Thymus (tissue), 14 donors: ENCODE data around the gene ZSCAN29. TPM values are rescaled to one million over a fixed set of nuclear protein-coding genes. Genes with fewer than 3 reads are reported as not detected.
A peak's percentile ranks its signal among the peaks of the same experiment; 100 is the strongest.

Experiments
- DNase-seq, 9 donors: peaks; one replicate each; pipeline ENCODE4 v3.0.0-alpha.2; 2013; ENCODE audit warnings: low spot score in 9 of 9, low read depth in 6 of 9, missing footprints in 1 of 9
- H3K27ac ChIP-seq, 2 donors: one replicate each; pipeline ENCODE4 v1.5.1; 2013; ENCODE audit warnings: control low read depth in 1 of 2, low read depth in 1 of 2, low read length in 1 of 2, mild to moderate bottlenecking in 1 of 2, moderate library complexity in 1 of 2
- H3K27me3 ChIP-seq, 2 donors: one replicate each; pipeline ENCODE4 v1.5.1; 2013; ENCODE audit warnings: low read length in 1 of 2; ENCODE audit not compliant: control insufficient read depth in 2 of 2, insufficient read depth in 1 of 2
- H3K36me3 ChIP-seq, 2 donors: one replicate each; pipeline ENCODE4 v1.5.1; 2013; ENCODE audit warnings: low read length in 1 of 2, mild to moderate bottlenecking in 1 of 2, moderate library complexity in 1 of 2; ENCODE audit not compliant: control insufficient read depth in 2 of 2, insufficient read depth in 2 of 2
- H3K4me1 ChIP-seq, 2 donors: one replicate each; pipeline ENCODE4 v1.5.1; 2013; ENCODE audit warnings: low read length in 2 of 2; ENCODE audit not compliant: control insufficient read depth in 2 of 2, insufficient read depth in 2 of 2
- H3K4me3 ChIP-seq, 2 donors: one replicate each; pipeline ENCODE4 v1.5.1; 2013; ENCODE audit warnings: low read length in 2 of 2, control low read depth in 1 of 2, mild to moderate bottlenecking in 1 of 2
- H3K9me3 ChIP-seq, 2 donors: one replicate each; pipeline ENCODE4 v1.5.1; 2013; ENCODE audit warnings: low read length in 1 of 2, mild to moderate bottlenecking in 1 of 2; ENCODE audit not compliant: control insufficient read depth in 2 of 2, insufficient read depth in 1 of 2
- WGBS: extraction: QIAGEN DNeasy Blood & Tissue Kit; methylation state at CpG from one replicate; pipeline ENCODE4 v1.1.7; 2013; 5-methylcytosine and 5-hydroxymethylcytosine counted together
- long read RNA-seq, 10 donors: transcript quantifications; one replicate each; lab custom pipeline, GENCODE V29; 2026
- polyA plus RNA-seq: library from polyadenylated mRNA; stranded (reverse); fragments of 200-250 nt; gene quantifications from one replicate; pipeline ENCODE4 v1.2.3, GENCODE V29; 2013
- total RNA-seq: library from RNA; stranded (reverse); fragments of 120-200 nt; gene quantifications from one replicate; pipeline ENCODE4 v1.2.4, GENCODE V29; 2013
- donor health status: healthy.

The ZSCAN29 gene
- total RNA-seq (17.2 TPM), polyA plus RNA-seq (7.8 TPM)
- long read RNA-seq, donor 1, full-length matches to known transcripts = 1 of 1 reads
- long read RNA-seq, donor 1, partial matches to known transcripts = 0 of 1 reads
- long read RNA-seq, donor 1, other reads (novel, unspliced or antisense) = 0 of 1 reads
- long read RNA-seq, donor 2 = 0 reads
- long read RNA-seq, donor 3 = 0 reads
- long read RNA-seq, donor 4 = 0 reads
- long read RNA-seq, donor 5, full-length matches to known transcripts = 1 of 1 reads
- long read RNA-seq, donor 5, partial matches to known transcripts = 0 of 1 reads
- long read RNA-seq, donor 5, other reads (novel, unspliced or antisense) = 0 of 1 reads
- long read RNA-seq, donor 6 = 0 reads
- long read RNA-seq, donor 7 = 0 reads
- long read RNA-seq, donor 8 = 0 reads
- long read RNA-seq, donor 9 = 0 reads
- long read RNA-seq, donor 10, full-length matches to known transcripts = 1 of 1 reads
- long read RNA-seq, donor 10, partial matches to known transcripts = 0 of 1 reads
- long read RNA-seq, donor 10, other reads (novel, unspliced or antisense) = 0 of 1 reads

- Histone ChIP-seq H3K4me1 (peaks cover 20 to 23% of the 10 kb centered on the region in 2 donors), H3K27ac (peak within 1 kb of the TSS; percentile 11 to 27), H3K9me3 (no peaks in the 10 kb centered on the region), H3K4me3 (peak within 1 kb of the TSS; percentile 71 to 85), H3K27me3 (no peaks in the 10 kb centered on the region), H3K36me3 (peaks cover 11 to 12% of the 10 kb centered on the region in 2 donors)
- WGBS = 2% methylated on average over 66 of the region's 66 CpGs
- DNase-seq = peak in 8 of 9 donors; percentile 34 to 82 (median 58)
These were observed at the start of gene ZSCAN29, which contains the start of gene TUBGCP4 for GRCh38 chr15:43370975-43371974. Gene ZSCAN29, minus strand, starts transcription at chr15:43371043. Its CDS starts 1,130 bp downstream, at chr15:43369913. Gene TUBGCP4, plus strand, starts transcription at chr15:43371101. Its CDS starts 254 bp downstream, at chr15:43371355.

DNA sequence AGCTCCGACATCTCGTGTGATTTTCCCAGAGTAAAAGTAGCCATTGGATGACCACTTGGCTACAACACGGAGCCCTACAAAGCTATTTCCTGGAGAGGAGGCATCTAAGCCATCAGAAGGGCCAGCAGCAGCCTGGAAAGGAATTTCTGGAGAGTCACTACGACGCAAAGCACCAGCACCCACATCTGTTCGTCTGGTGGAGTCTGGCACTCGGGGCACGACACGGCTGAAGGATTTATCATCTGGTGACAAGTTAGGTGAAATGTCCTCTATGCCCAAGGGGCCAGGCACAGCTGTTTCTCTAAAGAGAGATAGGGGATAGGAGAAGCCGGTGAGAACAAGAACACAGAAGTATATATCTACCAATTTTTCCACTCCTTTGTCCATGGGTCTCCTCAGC lies 49.6 kb upstream of the ZSCAN29 start:
- Histone ChIP-seq H3K9me3 (no peaks in the 10 kb centered on the region), H3K4me1 (no peaks in the 10 kb centered on the region), H3K36me3 (peaks cover 42 to 55% of the 10 kb centered on the region in 2 donors), H3K27ac (no peak overlapping the region), H3K27me3 (no peaks in the 10 kb centered on the region), H3K4me3 (no peak overlapping the region)
- 98% methylated on average over 10 of the region's 10 CpGs for WGBS
- DNase-seq = no peak

DNA sequence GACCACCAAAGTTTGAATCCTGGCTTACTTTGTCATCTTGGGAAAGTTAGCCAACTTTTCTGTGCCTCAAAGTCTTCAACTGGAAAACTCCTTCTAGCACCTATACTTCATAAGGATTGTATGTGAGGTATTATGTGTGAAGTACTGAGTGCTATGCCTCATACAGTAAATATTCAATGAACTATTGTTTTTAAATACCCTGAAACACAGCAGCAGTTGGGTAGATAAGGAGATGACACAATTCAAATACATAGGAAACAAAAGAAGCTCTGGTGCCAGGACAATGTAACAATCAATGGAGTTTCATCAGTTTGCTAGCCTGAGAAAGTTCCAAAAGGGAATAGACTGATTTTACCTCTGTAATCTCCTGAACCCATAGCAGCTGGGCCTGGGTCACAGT lies 43.4 kb upstream of the ZSCAN29 start:
- no peaks in the 10 kb centered on the region for H3K9me3 ChIP-seq
- H3K4me1 ChIP-seq = no peaks in the 10 kb centered on the region
- no peaks in the 10 kb centered on the region for H3K27me3 ChIP-seq
- peaks cover 40 to 52% of the 10 kb centered on the region in 2 donors for H3K36me3 ChIP-seq
- H3K4me3 ChIP-seq = no peak overlapping the region
- no peak overlapping the region for H3K27ac ChIP-seq
- no peak for DNase-seq

DNA sequence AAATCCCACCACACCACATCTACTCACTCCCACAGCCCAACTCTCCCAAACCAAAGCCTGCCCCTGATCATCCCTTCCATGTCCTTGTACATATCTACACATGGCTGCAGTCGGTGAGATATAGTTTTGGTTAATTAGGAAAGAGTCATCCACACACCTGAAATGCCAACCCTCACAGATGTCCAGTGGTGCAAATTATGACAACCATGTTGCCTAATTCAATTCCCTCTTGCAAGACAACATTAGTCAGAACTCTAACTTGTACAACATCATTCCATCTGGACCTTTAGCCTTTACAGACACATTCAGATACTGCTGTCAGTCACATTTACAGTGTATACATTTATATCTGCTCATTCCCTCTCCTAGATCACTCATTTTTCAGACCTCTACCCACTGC lies 41.3 kb upstream of the ZSCAN29 start:
- H3K9me3 ChIP-seq = no peaks in the 10 kb centered on the region
- no peak overlapping the region for H3K27ac ChIP-seq
- no peak for DNase-seq
- H3K4me1 ChIP-seq = no peaks in the 10 kb centered on the region
- H3K27me3 ChIP-seq = no peaks in the 10 kb centered on the region
- no peak overlapping the region for H3K4me3 ChIP-seq
- WGBS = 94% methylated on average over 1 of the region's 1 CpG
- peaks cover 56 to 69% of the 10 kb centered on the region in 2 donors for H3K36me3 ChIP-seq

DNA sequence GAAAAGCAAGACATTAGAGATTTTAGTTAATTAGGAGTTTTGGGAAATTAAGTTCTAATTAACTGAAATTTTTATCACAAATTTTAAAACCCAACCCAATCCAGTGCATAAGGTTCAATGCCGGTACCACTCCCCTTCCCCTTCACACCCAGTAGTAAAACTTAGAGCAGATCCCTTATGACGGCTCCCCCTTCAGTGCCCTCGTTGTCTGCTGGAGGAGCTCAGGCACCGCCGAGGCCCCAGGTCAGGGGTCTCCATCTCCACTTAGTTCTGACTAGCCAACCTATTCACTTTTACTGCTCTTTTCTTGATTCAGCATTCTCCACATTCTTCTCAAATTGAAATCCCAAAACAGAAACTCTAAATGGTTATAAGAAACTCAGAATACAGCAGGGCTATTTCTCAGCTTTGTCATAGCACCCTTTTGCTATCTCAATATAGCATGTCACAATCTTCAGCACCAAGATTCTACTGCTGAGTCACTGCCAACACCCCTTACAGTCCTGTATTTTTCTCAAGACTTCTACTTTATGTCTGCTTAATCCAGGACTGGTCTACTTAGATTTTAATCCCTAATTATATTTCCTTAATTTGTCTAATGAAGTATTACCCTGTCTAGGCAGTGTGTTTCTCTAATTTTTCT lies 39.9 kb upstream of the ZSCAN29 start:
- Histone ChIP-seq H3K27me3 (no peaks in the 10 kb centered on the region), H3K27ac (no peak overlapping the region), H3K36me3 (peaks cover 58 to 71% of the 10 kb centered on the region in 2 donors), H3K4me1 (no peaks in the 10 kb centered on the region), H3K9me3 (no peaks in the 10 kb centered on the region), H3K4me3 (no peak overlapping the region)
- DNase-seq = no peak
- 99% methylated on average over 5 of the region's 5 CpGs for WGBS

- Histone ChIP-seq H3K9me3 (no peaks in the 10 kb centered on the region), H3K27me3 (no peaks in the 10 kb centered on the region), H3K36me3 (peaks cover 55 to 77% of the 10 kb centered on the region in 2 donors), H3K27ac (no peak overlapping the region), H3K4me1 (no peaks in the 10 kb centered on the region), H3K4me3 (no peak overlapping the region)
- no peak for DNase-seq
- 98% methylated on average over 4 of the region's 4 CpGs for WGBS
These were observed 37.9 kb upstream of the ZSCAN29 start for GRCh38 chr15:43408789-43409188.

DNA sequence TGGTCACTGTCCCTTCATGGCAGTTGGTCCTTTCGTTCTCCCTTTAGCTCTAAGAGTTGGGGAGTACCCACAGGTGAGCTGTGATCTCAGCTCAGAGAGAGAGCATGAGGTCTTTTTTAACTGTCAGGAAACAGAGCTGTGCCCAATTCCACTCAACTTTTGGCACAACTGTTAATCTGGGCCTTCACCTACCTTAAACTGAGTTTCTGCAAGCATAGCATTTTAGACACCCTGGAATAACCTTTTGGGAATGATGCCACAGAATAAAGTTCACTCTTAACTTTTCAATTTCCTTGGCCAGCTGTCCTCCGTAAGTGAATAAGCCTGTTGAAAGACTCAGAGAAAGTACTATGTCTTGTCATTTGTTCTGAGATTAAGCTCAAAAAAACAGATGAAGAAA lies 36.0 kb upstream of the ZSCAN29 start:
- no peak for DNase-seq
- whole genome bisulfite sequencing = 97% methylated on average over 2 of the region's 2 CpGs
- no peaks in the 10 kb centered on the region for H3K27me3 ChIP-seq
- no peak overlapping the region for H3K4me3 ChIP-seq
- H3K9me3 ChIP-seq = no peaks in the 10 kb centered on the region
- H3K36me3 ChIP-seq = peaks cover 50 to 80% of the 10 kb centered on the region in 2 donors
- H3K4me1 ChIP-seq = no peaks in the 10 kb centered on the region
- H3K27ac ChIP-seq = no peak overlapping the region

- H3K9me3 ChIP-seq = no peaks in the 10 kb centered on the region
These were observed 35.3 kb upstream of the ZSCAN29 start for GRCh38 chr15:43406189-43406588.

More at GRCh38 chr15:43406189-43406588, 35.3 kb upstream of the ZSCAN29 start:
- H3K4me1 ChIP-seq = no peaks in the 10 kb centered on the region
- no peak overlapping the region for H3K4me3 ChIP-seq
- no peak overlapping the region for H3K27ac ChIP-seq
- H3K36me3 ChIP-seq = peaks cover 50 to 82% of the 10 kb centered on the region in 2 donors
- 98% methylated on average over 2 of the region's 2 CpGs for WGBS
- DNase-seq = no peak
- no peaks in the 10 kb centered on the region for H3K27me3 ChIP-seq
